ENCODE measurements around the gene PTPRU.

PTPRU gene

GRCh38 chr1:29275435-29275834 lies 39.1 kb downstream of the PTPRU start:
- TF ChIP-seq CTCF (IDR thresholded peaks at IDR 0.05) = no peak
- Histone ChIP-seq H3K4me3 (no peak overlapping the region), H3K27ac (no peak overlapping the region)
- DNase-seq (ENCODE audit: low spot score) = no peak

DNA sequence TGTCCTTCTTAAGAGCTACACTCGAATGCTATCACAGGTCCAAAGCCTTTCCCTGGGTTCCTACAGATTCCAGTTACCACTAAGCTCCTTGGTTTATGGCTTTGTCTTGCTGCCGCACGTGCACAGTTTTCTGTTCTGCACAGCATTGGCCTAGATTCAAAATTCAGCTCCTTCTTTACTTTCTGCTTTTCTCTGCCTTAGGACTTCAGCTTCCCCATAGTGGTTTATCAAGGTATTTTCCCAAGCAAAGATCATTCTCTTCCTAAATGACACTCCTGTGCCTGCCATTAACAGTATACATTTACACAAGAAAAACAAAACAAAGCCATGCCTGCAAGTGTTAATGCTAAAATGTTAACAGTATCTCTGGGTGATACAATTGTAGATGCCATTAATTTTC lies 41.8 kb downstream of the PTPRU start:
- no peak for TF ChIP-seq CTCF (IDR thresholded peaks at IDR 0.05)
- DNase-seq (ENCODE audit: low spot score) = no peak
- Histone ChIP-seq H3K4me3 (no peak overlapping the region), H3K27ac (no peak overlapping the region)

DNA sequence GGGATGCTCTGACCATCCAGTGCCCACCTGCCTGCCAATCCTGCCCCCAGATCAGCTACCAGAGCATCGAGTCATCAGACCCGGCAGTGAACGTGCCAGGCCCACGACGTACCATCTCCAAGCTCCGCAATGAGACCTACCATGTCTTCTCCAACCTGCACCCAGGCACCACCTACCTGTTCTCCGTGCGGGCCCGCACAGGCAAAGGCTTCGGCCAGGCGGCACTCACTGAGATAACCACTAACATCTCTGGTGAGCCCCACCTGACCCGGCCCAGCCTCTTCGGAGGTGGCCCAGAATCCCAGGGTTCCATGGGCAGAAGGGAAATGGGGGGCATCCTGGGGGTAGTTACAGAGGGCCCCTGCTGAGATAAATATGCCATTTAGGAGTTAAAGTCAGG lies 43.1 kb downstream of the PTPRU start:
- no peak overlapping the region for H3K27ac ChIP-seq
- DNase-seq (ENCODE audit: low spot score) = no peak
- TF ChIP-seq CTCF (IDR thresholded peaks at IDR 0.05) = no peak

GRCh38 chr1:29279951-29280391 lies 43.6 kb downstream of the PTPRU start:
- no peak for TF ChIP-seq CTCF (IDR thresholded peaks at IDR 0.05)
- H3K27ac ChIP-seq = no peak overlapping the region
- no peak overlapping the region for H3K4me3 ChIP-seq

More for the DNA sequence above, 43.1 kb downstream of the PTPRU start:
- H3K4me3 ChIP-seq = no peak overlapping the region

DNA sequence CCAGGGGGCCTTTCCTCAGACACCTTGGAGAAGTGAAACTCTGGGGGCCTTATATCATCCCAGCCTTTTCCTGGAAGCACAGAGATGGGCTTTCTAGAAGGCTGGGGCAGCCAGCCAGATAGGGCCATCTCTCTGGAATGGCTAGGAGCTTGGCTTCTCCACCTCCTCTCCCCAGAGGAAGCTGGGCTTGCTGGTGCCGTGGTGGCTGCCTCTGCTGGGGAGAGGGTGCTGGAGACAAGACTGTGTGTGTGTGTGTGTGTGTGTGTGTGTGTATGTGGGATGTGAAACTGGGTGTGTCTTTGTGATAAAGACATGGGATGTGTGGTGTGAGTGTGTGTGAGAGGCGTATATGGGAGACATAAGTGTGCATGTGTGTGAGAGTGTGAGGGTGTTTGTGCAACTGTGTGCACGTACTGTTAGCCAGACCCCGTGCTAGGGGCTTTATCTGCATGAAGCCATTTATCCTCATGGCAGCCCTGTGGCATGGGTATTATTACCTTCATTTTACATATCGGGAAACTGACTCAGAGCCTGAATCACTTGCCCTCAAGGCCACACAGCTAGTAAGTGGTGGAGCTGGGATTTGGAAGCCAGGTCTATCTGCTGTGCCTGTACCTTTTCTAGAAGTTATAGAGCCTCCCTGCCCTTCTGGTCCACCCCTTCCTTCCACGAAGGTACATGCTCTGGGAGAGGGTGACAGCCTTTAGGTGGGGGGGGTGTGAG lies 44.2 kb downstream of the PTPRU start:
- H3K27ac ChIP-seq = no peak overlapping the region
- H3K4me3 ChIP-seq = no peak overlapping the region
- DNase-seq (ENCODE audit: low spot score) = no peak
- TF ChIP-seq CTCF (IDR thresholded peaks at IDR 0.05) = no peak

More at GRCh38 chr1:29279951-29280391, 43.6 kb downstream of the PTPRU start:
- DNase-seq (ENCODE audit: low spot score) = no peak

DNA sequence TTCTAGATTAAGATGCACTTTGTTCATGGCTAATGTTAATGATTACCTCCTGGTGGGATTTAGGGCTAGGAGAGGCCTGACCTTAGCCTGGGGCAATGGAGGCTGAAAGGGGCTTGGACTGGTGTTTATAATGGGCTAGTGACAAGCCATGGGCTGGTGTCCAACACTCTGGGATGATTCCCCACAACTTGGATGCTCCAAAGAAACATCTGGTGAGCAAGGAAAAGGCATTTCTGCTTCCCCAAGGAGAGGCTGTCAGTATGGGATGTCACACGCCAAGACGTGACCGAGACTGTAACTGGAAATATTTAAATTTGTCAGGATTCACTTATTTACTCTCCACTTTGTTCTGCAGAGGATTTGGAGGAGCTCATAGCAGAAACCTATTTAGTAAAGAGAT lies 45.2 kb downstream of the PTPRU start:
- DNase-seq (ENCODE audit: low spot score) = no peak
- Histone ChIP-seq H3K27ac (no peak overlapping the region), H3K4me3 (no peak overlapping the region)
- TF ChIP-seq CTCF (IDR thresholded peaks at IDR 0.05) = no peak

Data from coronary artery (tissue), 2 donors.